ENCODE results near the gene KIRREL3.

GRCh38 chr11:126857860-126858808 is 142.4 kb downstream of the KIRREL3 start:
- TF ChIP-seq CTCF (IDR thresholded peaks at IDR 0.05) (no peak), POLR2A (IDR thresholded peaks at IDR 0.05) (no peak)

Measured in ovary (tissue), 3 donors.